Kidney tubule cell (primary cell): ENCODE measurements around the gene DMRTC2.

Source experiments
- DNase-seq: peaks from one replicate; pipeline ENCODE4 v3.0.0-alpha.2; 2018; ENCODE audit warnings: low spot score

DMRTC2 gene

DNA sequence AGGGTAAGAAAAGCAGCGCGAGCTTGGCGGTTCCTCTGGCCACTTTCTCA is at the start of gene DMRTC2:
TSS of gene DMRTC2 (plus strand) at position 42 of the 50 bp plus-strand sequence. CDS start 2,387 bp downstream, outside the sequence.
- DNase-seq = no peak

DNA sequence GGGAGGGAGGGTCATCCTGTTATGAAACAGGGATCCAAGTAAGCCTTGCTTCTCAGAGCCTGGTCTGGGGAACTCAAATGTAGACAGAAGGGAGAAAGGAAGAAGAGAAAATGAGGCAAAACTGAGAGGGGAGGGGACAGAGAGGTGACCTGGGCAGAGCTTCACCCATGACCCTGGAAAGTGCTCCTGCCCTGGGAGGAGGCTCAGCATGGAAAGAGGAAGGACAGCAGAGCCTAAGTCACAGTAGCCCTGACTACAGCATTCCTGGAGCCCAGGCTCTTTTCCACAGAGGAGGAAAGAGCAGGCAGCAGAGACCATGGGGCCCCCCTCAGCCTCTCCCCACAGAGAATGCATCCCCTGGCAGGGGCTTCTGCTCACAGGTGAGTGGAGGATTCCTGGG is 48.5 kb upstream of the DMRTC2 start, which contains the start of gene CEACAM3:
TSS of gene CEACAM3 (plus strand) at position 226 of the 400 bp plus-strand sequence. CDS start at position 317, 91 bp downstream.
- no peak for DNase-seq

DNA sequence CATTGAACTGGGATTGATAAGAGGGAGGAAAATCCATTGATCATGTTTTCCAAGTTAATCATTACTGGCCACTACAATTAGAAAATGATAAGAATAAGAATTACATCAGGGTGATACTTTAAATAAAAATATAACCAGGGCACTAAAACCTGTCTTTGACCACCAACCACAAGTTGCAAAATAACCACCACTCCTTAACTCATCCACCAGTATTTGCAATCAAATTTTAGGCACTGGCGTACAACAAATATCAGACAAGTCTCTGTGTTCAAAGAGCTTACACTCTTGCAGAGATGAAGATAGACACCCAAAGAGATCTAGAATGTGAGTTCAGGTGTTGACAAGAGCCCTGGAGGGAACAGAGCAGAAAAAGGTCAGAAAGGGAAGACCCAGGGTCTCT is 47.9 kb upstream of the DMRTC2 start:
- DNase-seq = no peak

DNA sequence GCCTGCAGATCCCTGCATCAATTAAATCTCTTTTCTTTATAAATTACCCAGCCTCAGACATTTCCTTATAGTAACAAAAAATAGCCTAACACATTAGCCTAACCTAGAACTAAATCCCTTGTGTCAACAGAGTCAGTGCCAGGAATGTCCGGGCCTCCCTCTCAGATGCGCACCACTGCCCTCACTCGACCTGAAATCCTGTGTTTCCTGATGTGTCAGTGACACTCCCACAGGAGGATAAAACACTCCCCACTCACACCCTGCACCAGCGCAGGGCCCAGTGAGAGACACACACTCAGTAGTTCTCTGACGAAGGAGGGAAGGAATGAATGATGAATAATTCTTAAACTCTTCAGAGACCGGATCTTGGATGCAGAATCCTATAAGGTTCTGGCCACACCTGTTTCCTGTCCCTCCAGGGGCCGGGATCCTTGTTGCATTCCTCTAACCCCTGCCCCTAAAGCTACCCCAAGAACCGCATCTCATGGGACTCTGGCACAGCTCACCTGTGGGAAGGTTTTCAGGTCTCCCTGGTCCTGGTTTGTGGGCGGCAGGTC is 45.3 kb upstream of the DMRTC2 start:
- peak; percentile 90 for DNase-seq

DNA sequence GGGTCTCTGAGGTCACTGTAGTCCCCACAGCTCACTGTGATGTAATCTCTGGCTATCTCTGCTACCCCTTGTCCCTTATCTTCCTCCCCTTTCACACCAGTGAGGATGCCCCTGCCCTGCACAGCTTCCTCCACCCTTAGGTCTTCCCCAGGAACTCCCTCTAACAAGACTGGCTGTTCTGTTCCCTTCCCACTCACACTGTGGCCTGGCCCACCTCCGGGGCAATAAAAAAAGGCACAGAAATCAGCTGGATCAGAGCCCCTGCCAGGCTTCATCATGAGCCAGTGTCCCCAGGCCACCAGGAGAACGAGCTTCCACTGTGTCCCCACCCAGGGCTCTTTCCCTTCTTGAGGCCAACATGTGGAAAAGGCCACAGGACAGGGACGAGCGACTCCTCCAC is 43.8 kb upstream of the DMRTC2 start:
- no peak for DNase-seq

DNA sequence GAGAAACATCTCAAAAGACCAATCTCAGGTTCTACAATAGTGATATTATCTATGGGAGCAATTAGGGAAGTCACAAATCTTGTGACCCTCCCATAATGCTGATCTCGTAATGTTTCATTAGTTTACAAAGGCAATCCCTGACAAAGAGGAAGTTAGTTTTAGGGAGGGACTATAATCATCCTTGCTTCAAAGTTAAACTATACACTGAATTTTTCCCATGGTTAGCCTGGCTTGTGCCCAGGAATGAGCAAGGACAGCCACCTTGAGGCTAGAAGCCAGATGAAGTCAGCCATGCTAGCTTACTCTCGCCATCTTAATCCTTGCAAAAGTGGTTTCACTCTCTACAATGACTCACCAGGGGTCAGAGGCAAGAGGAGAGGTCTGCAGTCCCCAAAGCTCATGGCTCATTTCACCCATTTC is 43.0 kb upstream of the DMRTC2 start:
- DNase-seq = peak; percentile 67

DNA sequence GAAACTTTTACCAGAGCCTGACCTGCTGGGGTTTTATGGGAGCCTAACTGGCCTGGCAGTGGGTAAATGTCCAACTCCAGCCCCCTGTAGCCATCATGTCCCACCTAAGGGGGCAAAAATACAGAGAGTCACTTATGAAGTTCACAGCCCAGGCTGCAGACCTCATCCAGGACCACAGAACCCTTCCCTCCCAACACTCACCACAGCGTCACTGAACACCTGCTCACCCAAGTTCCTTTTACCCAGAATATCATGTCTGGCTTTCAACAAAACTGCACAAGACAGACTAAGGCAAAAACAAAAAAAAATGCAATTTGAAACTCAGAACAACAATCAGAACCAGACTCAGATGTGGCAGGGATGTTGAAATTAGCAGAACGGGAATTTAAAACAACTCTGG is 42.1 kb upstream of the DMRTC2 start:
- no peak for DNase-seq

DNA sequence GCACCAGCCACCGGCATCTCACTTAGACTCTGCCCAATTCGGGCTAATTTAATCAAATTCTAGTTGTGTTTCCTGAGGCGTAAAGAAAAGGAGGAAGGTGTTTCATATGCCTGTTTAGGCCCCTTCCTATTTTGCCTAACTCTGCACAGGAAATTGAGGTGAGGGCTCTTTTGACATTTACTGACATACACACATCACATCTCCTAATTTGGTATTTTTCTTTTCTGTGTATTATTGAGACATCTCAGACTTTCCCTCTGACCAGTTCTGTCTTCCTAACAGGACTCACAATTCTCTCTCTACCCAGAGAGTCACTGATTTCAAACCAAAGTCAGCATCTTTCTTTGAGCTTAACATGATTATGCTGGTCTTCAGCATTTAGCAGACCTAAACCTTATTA is 40.5 kb upstream of the DMRTC2 start:
- no peak for DNase-seq

DNA sequence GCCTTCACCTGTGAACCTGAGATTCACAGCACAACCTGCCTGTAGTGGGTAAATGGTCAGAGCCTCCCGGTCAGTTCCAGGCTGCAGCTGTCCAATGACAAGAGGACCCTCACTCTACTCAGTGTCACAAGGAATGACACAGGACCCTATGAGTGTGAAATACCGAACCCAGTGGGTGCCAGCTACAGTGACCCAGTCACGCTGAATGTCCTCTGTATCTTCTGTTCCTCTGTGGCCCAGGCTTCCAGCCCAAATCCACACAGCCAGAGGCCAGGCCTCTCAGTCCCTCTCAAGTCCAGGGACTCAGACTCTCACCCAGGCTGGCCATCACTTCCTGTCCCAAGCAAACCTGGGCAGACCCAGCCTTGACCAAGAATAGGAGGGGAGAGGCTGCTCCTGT is 37.7 kb upstream of the DMRTC2 start:
- DNase-seq = no peak

DNA sequence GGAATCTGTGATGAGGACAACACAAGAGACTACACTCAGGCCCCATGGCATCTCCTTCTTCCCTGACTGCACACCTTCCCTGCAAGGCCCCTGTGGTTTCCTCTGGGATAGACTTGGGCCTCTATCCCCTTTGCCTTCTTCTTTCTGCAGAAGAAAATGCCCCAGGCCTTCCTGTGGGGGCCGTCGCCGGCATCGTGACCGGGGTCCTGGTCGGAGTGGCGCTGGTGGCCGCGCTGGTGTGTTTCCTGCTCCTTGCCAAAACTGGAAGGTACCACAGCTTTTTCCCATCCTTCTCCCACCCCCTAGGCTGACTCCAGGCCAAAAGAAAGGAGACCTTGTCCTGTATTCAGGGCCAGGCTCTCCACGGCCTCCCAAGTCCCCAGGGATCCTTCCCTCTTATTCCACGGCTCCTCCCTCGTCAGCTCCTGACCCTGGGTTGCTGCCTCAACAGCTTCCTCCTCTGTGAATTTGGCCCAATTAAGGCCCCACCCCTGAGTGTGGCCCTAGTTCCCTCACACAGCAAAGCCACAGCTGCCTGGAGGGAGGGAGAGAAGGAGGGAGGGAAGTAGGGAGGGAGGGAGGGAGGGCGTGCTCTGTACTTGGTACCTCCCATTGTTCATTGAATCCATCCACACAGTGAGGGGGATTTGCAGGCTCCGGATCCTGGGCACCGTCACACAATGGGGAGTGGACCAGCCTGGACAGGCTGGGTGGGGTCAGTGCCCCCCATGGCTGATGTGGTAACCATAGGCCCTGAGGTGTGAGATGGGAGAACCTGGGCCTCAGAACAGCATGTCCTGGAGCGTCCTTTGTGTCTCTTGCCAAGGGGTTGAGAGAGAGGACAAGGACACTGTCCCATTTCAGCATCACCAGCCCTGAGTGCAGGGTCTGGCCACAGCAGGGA is 35.9 kb upstream of the DMRTC2 start:
- no peak for DNase-seq

DNA sequence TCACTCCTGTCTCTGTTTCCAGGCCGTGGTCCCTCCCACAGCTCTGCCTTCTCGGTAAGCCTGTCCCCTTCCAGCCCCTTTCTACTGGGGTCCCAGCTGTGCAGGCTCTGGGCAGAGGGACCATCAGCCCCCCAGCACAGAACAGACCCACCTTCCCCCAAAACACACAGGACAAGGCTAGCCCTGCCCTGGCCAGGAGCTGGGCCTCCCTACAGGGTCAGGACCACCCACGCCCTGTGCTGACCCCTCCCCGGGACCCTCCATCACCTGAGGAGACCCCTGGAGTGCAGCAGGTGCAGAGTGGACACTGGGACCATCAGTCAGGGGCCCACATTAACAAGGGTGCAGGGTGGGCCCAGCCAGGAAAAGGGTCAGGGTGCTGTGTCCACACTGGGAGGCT is 34.5 kb upstream of the DMRTC2 start:
- DNase-seq = no peak

DNA sequence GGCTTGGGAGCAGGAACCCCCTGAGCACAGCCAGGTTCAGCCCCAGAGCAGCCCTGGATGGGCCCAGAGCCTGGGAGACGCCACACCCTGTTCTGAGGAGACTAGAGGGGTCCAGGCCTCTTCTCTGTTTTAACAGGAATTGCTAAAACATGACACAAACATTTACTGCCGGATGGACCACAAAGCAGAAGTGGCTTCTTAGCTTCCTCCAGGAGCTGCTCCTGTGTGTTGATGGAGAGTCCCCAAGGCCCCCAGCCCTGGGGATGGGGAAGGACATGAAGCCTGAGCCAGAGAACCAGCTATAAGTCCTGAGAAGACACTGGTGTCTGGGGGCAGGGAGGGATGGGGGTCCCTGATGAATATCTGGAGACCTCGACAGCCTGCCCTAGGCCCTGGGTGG is 33.8 kb upstream of the DMRTC2 start:
- DNase-seq = no peak

DNA sequence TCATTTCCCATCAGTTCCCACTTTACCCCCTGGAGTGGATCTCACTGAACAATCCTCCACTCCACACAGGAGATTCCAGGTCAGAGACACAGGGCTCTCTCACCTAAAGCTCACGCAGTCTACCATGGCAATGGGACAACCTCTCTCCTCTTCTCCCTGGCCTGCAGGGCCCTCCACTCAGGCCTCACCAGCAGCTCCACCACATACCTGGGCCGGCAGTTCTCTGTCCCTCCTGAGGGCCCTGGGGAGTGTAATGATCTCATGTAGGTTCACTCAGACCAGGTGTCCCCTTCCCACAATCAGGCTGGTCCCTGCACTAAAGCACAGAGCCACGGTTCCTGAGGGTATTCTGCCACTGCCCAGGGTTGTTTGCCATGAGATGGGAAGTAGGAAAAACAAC is 32.9 kb upstream of the DMRTC2 start:
- DNase-seq = no peak

DNA sequence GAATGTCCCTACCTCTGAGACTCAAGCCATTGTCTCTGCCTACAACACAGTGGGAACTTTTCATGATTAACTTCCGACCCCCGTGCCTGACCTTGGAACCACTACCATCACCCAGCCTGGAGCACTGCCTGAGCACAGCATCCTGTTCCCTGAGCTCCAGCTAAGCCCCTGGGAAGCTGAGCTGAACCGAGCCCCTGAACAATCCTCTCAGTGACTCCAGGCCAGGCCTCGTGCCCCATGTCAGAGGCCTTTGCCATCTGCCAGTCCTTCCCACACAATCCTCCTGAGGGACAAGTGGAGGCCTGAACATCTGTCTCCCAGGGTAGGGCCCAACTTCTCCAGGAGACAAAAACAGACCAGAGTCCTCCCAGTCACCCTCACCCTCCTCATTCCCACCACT is 30.9 kb upstream of the DMRTC2 start:
- no peak for DNase-seq

DNA sequence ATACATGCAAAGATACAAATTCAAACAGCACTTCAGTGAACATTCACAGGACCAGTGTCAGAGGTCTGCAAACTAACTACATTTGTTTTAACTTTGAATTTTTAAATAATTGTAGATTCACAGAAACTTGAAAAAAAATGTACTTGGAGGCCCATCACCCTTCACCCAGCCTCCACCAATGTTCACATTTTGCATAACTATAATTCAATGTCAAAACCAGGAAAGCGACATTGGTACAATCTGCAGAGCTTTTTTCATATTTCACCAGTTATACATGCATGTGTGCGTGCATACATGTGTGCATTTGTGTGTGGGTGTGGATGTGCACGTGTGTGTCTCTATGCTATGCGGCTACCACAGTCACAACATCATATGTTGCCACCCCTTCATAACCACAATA is 29.5 kb upstream of the DMRTC2 start:
- DNase-seq = no peak

DNA sequence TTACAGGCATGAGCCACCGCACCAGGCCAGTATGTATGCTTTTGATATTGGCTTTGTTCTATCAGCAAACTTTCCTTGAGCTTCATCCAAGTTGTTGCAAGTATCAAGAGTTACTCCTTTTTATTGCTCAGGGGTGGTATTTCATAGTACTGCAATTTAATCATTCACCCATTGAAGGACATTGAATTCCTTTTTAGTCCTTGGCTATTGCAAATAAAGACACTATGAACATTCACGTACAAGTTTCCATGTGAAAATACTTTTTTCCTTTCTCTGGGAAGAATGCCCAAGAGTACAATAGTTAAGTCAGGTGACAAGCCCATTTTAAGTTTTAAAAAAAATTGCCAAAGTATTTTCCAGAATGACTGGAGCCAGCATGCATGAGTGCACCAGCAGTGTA is 28.1 kb upstream of the DMRTC2 start:
- peak; percentile 30 for DNase-seq

DNA sequence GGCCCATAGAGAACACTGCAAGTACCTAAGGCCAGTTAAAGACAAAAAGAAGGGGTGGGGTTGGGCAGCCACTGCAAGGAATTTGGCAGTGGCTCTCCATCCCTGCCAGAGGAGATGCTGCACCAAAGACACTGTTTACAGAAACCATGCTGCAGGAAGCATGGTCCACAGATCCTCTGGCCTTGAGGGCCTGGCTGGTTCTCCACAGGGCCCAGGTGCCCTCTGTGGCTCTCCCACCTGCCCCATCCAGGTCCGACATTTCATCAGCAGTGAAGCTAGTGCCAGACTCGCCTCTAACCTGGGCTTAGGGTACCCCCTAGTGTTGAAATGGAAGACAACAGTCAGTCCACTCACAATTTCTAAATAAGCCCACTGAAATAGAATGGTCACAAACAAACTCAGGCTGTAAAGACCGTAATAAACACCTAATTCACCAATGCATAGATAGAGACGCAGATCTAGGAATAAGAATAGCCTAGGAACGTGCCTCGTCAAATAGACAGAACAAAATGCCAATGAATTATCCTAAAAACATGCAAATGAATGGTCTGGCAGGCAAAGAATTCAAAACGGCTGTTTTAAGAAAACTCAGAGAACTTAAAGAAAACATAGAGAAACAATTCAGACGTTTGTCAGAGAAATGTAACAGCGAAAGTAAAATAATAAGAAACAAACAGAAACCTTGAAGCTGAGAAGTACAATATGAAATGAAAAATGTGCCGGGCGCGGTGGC is 23.7 kb upstream of the DMRTC2 start:
- peak; percentile 65 for DNase-seq

DNA sequence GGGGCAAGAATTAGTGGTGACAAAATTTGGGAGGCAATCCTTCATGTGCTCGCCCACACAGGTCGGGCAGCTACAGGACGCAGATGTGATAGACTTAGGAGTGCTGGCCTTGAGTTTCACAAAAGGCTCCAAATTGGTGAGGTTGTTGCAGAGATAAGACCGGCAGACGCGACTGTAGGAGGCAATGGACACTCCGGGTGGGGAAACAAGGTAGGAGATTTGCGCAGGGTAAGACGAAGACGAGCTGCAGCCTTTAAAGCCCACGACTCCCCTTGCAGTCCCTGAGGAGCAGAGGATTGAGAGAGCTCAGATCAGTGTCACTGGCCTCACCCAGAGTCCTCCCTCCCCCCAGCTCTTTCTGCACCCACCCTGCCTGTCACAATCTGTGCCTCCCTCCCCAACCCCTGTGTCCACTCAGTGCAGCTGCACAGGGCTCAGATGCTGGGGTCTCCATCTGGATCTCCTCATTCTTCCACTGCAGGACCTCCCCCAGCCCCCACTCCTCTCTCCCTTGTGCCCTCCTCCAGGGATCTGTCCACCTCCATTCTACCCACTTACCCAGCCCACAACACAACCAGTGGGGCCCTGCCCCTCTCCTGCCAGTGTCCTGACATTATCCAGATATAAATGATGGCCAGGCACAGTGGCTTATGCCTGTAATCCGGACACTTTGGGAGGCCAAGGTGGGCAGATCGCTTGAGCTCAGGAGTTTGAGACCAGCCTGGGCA is 6.7 kb upstream of the DMRTC2 start:
- DNase-seq = no peak

DNA sequence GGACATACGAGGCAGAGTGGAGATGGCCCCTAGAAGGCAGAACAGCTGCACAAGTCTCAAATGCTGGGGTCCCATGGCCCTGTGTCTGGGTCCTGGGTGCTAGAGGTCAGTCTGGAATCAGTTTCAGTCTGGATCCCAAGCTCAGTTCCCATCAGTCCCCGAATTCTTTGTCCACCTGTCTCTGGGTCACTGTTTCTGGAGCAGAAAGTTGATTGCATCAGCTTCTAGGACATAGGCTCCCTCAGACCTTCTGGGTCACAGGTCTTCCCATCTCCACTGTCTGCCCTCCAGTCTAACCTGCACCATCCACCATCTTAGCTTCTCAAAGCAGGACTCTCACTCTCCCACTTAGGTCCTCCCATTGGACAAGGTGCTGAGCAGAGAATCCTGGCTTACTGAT is 5.6 kb upstream of the DMRTC2 start:
- no peak for DNase-seq

DNA sequence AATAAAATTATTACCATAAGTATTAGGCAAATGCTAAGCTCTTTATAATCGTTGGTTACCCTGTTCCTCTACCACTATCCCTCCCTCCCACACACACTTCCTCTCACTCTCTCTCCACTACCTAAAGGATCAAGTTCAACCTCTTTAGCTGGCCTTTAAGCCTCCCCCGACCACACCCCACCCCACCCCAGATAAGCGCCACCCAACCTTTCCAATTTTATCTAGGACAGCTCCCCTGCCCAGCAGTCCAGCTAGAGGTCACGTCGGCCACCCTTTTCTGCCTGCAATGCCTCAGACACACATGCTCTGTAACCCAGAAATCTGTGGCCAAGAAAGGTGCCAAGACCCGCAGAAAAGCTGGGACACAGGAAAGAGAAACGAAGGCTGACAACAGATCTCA is 1.5 kb upstream of the DMRTC2 start:
- DNase-seq = no peak

DNA sequence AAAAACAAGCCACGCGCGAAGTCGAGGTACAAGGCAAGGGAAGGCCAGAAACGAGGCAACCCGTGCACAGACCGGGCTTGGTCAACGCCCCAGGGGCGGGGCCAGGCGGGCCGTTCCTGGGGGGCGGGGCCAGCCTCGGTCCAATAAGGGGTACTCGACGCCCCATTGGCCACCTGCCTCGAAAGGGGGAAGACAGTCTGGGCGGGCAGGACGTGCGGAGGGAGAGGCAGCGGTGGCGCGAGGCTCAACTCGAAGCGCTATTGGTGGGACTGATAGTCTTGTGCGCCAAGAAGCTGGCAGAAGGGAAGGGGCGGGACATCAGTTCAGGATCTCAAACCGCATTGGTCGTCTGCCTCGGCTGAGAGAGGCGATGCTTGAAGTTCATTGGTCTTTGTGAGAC is 241 bp upstream of the DMRTC2 start, which contains the start of gene LYPD4:
TSS of gene LYPD4 (minus strand) at position 83 of the 400 bp plus-strand sequence. CDS start 5,398 bp downstream, outside the sequence.
- no peak for DNase-seq

DNA sequence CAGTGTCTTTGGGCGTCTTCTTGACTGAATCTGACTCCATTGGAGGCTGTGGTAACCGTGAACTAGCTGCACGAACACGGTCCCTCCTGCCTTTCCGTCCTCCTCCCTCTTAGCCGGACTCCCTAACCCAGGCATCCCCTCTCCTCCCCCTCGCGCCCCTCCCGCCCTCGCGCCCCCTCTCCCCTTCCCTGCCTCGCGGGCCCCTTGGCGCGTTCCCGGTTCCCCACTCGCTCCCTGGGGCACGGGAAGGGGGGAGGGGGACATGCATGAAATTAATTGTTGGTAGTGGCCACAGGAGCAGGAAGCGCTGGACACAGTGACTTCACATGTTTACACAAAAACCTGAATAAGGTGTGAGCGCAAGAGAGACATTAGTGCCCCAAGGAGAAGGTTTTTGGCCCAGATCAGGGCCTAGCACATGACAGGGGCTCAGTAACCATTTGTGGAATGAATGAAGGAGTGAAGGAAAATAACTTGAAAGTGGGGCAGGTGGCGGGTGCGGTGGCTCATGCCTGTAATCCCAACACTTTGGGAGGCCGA is 279 bp downstream of the DMRTC2 start:
- no peak for DNase-seq
